ENCODE measurements around the gene ADAMTS16. TPM values are rescaled to one million over a fixed set of nuclear protein-coding genes. Genes with fewer than 3 reads are reported as not detected.

Gene ADAMTS16
- total RNA-seq, 2 experiments from 2014 or later: not detected

DNA sequence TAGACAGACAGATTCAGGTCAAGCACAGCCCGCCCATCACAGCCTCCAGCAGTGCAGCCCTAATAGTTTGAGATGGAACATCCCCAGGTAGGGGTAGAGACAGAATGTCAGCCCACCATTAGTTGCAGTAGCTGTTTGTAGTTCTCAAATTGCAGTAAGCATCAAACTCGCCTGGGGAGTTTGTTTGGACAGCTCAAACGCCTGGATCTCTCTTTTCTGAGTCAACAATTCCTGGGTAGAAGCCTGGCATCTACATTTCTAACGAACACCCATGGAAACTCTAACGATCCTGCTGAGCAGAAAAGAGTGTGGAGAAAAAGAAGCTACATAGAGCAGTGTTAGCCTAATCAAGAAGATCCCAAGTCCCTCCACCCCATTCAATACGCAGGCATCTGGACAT is 59.4 kb downstream of the ADAMTS16 start:
- Mint-ChIP-seq H3K9me3 (no peaks in the 10 kb centered on the region), H3K36me3 (no peaks in the 10 kb centered on the region), H3K27ac (no peak overlapping the region), H3K4me1 (ENCODE audit: low read depth) (no peaks in the 10 kb centered on the region), H3K4me3 (no peak overlapping the region), H3K27me3 (no peaks in the 10 kb centered on the region)
- no peak for DNase-seq
- intact Hi-C loops (cut with micrococcal nuclease): no loop called here
- POLR2A ChIA-PET: no interaction called here
- CTCF ChIA-PET: no interaction called here

DNA sequence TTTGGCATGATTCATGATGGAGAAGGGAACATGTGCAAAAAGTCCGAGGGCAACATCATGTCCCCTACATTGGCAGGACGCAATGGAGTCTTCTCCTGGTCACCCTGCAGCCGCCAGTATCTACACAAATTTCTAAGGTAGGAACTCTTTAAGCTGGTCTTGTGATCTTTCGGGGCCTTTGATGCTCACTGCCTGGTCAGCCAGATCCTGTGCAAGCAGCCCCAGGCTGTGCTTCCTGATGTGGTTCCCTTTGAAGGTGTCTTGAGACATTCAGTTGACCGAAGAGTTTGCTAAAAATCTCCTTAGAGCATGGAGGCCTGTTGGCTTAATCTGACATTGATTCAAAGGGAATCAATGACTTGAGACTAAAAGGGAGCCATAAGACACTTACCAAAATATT is 60.0 kb downstream of the ADAMTS16 start:
- no peaks in the 10 kb centered on the region for H3K4me1 Mint-ChIP-seq (ENCODE audit: low read depth)
- ChIA-PET POLR2A (no interaction called here), CTCF (no interaction called here)
- H3K27me3 Mint-ChIP-seq: no peaks in the 10 kb centered on the region
- no peaks in the 10 kb centered on the region for H3K9me3 Mint-ChIP-seq
- no peak overlapping the region for H3K4me3 Mint-ChIP-seq
- intact Hi-C loops (cut with micrococcal nuclease): no loop called here
- no peaks in the 10 kb centered on the region for H3K36me3 Mint-ChIP-seq
- no peak overlapping the region for H3K27ac Mint-ChIP-seq
- DNase-seq: no peak

GRCh38 chr5:5202321-5202720 is 62.2 kb downstream of the ADAMTS16 start:
- H3K4me3 Mint-ChIP-seq: no peak overlapping the region
- CTCF ChIA-PET: no interaction called here
- no peaks in the 10 kb centered on the region for H3K4me1 Mint-ChIP-seq (ENCODE audit: low read depth)

DNA sequence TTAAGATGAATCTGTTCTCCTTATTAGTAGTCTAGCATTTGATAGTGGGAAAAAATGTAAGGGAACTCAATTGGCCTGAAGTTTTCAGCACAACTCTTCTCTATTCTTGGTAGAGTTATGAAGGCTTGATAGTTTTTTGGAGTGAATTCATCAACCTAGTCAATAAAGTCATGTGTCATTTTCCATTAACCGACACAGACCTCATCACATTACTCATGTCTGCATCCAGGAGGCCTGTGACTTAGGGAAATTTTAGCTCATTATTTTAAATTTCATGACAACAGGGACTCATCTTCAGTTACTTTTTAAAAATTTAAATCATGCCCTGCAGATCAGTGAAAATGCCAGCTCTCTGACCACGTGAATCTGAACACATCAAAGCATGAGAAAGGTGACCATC is 63.3 kb downstream of the ADAMTS16 start:
- no peak overlapping the region for H3K4me3 Mint-ChIP-seq
- H3K9me3 Mint-ChIP-seq: no peaks in the 10 kb centered on the region
- intact Hi-C loops (cut with micrococcal nuclease): no loop called here
- ChIA-PET CTCF (no interaction called here), POLR2A (no interaction called here)
- no peak for DNase-seq
- H3K36me3 Mint-ChIP-seq: no peaks in the 10 kb centered on the region
- H3K27me3 Mint-ChIP-seq: no peaks in the 10 kb centered on the region
- no peak overlapping the region for H3K27ac Mint-ChIP-seq
- no peaks in the 10 kb centered on the region for H3K4me1 Mint-ChIP-seq (ENCODE audit: low read depth)

More at GRCh38 chr5:5202321-5202720, 62.2 kb downstream of the ADAMTS16 start:
- Mint-ChIP-seq H3K27ac (no peak overlapping the region), H3K36me3 (no peaks in the 10 kb centered on the region), H3K27me3 (no peaks in the 10 kb centered on the region), H3K9me3 (no peaks in the 10 kb centered on the region)
- POLR2A ChIA-PET: no interaction called here
- no peak for DNase-seq
- intact Hi-C loops (cut with micrococcal nuclease): no loop called here

DNA sequence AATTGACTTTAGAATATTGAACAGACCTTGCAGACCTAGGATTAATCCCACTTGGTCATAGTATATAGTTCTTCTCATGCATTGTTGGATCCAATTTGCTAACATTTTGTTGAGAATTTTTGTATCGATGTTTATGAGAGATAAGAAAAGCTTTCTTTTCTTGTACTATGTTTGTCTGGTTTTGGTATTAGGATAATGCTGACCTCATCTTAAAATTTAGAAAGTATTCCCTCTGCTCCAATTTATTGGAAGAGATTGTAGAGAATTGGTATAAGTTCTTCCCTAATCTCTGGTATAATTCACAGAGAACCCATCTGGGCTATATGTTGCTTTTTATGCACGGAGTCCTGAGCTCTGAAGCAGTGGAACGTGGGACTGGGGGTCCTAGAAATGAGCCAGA is 67.7 kb downstream of the ADAMTS16 start:
- Mint-ChIP-seq H3K27me3 (no peaks in the 10 kb centered on the region), H3K9me3 (no peaks in the 10 kb centered on the region), H3K36me3 (no peaks in the 10 kb centered on the region), H3K4me3 (no peak overlapping the region), H3K4me1 (ENCODE audit: low read depth) (no peaks in the 10 kb centered on the region), H3K27ac (no peak overlapping the region)
- intact Hi-C loops (cut with micrococcal nuclease): no loop called here
- no peak for DNase-seq
- ChIA-PET CTCF (no interaction called here), POLR2A (no interaction called here)

DNA sequence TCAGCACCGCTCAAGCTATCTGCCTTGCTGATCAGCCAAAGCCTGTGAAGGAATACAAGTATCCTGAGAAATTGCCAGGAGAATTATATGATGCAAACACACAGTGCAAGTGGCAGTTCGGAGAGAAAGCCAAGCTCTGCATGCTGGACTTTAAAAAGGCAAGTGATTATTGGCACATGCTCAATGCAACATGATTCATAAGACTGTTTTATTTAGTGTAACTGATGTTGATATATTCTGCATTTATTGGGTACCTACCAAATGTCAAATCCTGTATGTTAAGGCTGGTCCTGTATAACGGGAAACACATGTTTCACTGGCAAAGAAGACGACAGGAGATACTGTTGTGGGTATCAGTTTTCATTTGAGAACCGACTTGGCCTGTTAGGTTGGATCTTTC is 69.0 kb downstream of the ADAMTS16 start:
- H3K9me3 Mint-ChIP-seq: no peaks in the 10 kb centered on the region
- intact Hi-C loops (cut with micrococcal nuclease): no loop called here
- H3K4me3 Mint-ChIP-seq: no peak overlapping the region
- no peak overlapping the region for H3K27ac Mint-ChIP-seq
- ChIA-PET POLR2A (no interaction called here), CTCF (no interaction called here)
- no peaks in the 10 kb centered on the region for H3K4me1 Mint-ChIP-seq (ENCODE audit: low read depth)
- no peaks in the 10 kb centered on the region for H3K27me3 Mint-ChIP-seq
- DNase-seq: no peak
- no peaks in the 10 kb centered on the region for H3K36me3 Mint-ChIP-seq

DNA sequence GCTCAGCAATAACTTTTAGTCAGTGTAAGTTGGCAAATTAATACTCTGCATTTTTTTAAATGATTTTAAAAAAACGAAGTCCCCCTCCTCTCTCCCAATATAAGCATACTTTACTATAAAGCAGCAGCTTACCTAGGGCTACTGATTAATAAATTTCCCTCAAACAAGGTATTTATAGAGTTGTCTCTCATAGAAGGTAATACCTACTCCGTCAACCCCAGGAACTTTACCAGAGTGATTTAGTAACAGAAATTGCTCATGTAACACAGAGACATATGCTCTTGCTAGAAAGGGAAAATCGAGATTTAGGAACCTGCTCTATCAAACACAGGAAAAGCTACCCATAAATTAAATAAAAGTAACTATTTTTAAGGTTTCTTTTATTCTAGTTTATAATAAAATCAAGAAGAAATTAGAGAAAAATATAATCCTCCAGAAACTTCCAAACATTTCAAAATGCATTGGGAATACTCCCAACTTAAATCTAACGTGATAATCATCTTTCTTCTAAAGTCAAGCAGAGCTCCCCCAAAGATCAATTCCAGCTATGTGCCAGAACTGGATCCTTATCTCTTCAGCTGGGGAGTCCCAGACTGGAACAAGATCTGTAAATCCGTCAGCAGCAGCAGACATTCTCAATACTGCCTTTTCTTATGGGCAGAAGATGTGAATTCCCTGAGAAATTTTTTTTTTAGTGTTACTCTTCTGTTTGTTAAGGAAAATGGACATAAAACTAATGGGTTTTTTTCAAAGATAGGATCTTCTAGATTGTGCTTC is 69.6 kb downstream of the ADAMTS16 start:
- H3K27ac Mint-ChIP-seq: no peak overlapping the region
- H3K4me3 Mint-ChIP-seq: no peak overlapping the region
- H3K4me1 Mint-ChIP-seq (ENCODE audit: low read depth): no peaks in the 10 kb centered on the region
- ChIA-PET CTCF (no interaction called here), POLR2A (no interaction called here)
- intact Hi-C loops (cut with micrococcal nuclease): no loop called here
- no peaks in the 10 kb centered on the region for H3K27me3 Mint-ChIP-seq
- DNase-seq: no peak
- H3K9me3 Mint-ChIP-seq: no peaks in the 10 kb centered on the region
- H3K36me3 Mint-ChIP-seq: no peaks in the 10 kb centered on the region

- DNase-seq: no peak
- Mint-ChIP-seq H3K36me3 (no peaks in the 10 kb centered on the region), H3K27me3 (no peaks in the 10 kb centered on the region), H3K27ac (no peak overlapping the region), H3K4me1 (ENCODE audit: low read depth) (no peaks in the 10 kb centered on the region), H3K9me3 (peaks cover 2% of the 10 kb centered on the region), H3K4me3 (no peak overlapping the region)
- ChIA-PET POLR2A (no interaction called here), CTCF (no interaction called here)
- intact Hi-C loops (cut with micrococcal nuclease): no loop called here
These were observed 77.2 kb downstream of the ADAMTS16 start for GRCh38 chr5:5217371-5217770.

GRCh38 chr5:5218396-5218795 is 78.3 kb downstream of the ADAMTS16 start:
- H3K4me3 Mint-ChIP-seq: no peak overlapping the region

GRCh38 chr5:5219541-5219940 is 79.4 kb downstream of the ADAMTS16 start:
- no peak overlapping the region for H3K4me3 Mint-ChIP-seq
- intact Hi-C loops (cut with micrococcal nuclease): no loop called here
- ChIA-PET CTCF (no interaction called here), POLR2A (no interaction called here)
- H3K36me3 Mint-ChIP-seq: no peaks in the 10 kb centered on the region
- no peak overlapping the region for H3K27ac Mint-ChIP-seq
- H3K27me3 Mint-ChIP-seq: peaks cover 3% of the 10 kb centered on the region
- H3K4me1 Mint-ChIP-seq (ENCODE audit: low read depth): no peaks in the 10 kb centered on the region
- DNase-seq: no peak
- H3K9me3 Mint-ChIP-seq: peaks cover 2% of the 10 kb centered on the region

More at GRCh38 chr5:5218396-5218795, 78.3 kb downstream of the ADAMTS16 start:
- H3K9me3 Mint-ChIP-seq: peaks cover 2% of the 10 kb centered on the region
- no peaks in the 10 kb centered on the region for H3K36me3 Mint-ChIP-seq
- intact Hi-C loops (cut with micrococcal nuclease): no loop called here
- POLR2A ChIA-PET: no interaction called here
- no peak for DNase-seq
- peaks cover 3% of the 10 kb centered on the region for H3K27me3 Mint-ChIP-seq
- CTCF ChIA-PET: no interaction called here
- H3K27ac Mint-ChIP-seq: no peak overlapping the region
- no peaks in the 10 kb centered on the region for H3K4me1 Mint-ChIP-seq (ENCODE audit: low read depth)

GRCh38 chr5:5220901-5221631 is 80.9 kb downstream of the ADAMTS16 start:
- POLR2A ChIA-PET: no interaction called here
- CTCF ChIA-PET: no interaction called here
- H3K27ac Mint-ChIP-seq: no peak overlapping the region

GRCh38 chr5:5221724-5222123 is 81.6 kb downstream of the ADAMTS16 start:
- H3K4me3 Mint-ChIP-seq: no peak overlapping the region
- ChIA-PET POLR2A (no interaction called here), CTCF (no interaction called here)
- H3K27ac Mint-ChIP-seq: no peak overlapping the region
- H3K4me1 Mint-ChIP-seq (ENCODE audit: low read depth): no peaks in the 10 kb centered on the region
- peaks cover 2% of the 10 kb centered on the region for H3K9me3 Mint-ChIP-seq
- intact Hi-C loops (cut with micrococcal nuclease): no loop called here
- no peak for DNase-seq
- H3K36me3 Mint-ChIP-seq: no peaks in the 10 kb centered on the region
- peaks cover 3% of the 10 kb centered on the region for H3K27me3 Mint-ChIP-seq

More at GRCh38 chr5:5220901-5221631, 80.9 kb downstream of the ADAMTS16 start:
- Mint-ChIP-seq H3K9me3 (peaks cover 2% of the 10 kb centered on the region), H3K4me3 (no peak overlapping the region), H3K27me3 (peaks cover 3% of the 10 kb centered on the region), H3K36me3 (no peaks in the 10 kb centered on the region), H3K4me1 (ENCODE audit: low read depth) (no peaks in the 10 kb centered on the region)
- no peak for DNase-seq
- intact Hi-C loops (cut with micrococcal nuclease): no loop called here

GRCh38 chr5:5231576-5231975 is 91.4 kb downstream of the ADAMTS16 start:
- CTCF ChIA-PET: no interaction called here
- Mint-ChIP-seq H3K4me3 (no peak overlapping the region), H3K4me1 (ENCODE audit: low read depth) (no peaks in the 10 kb centered on the region), H3K27ac (no peak overlapping the region), H3K36me3 (no peaks in the 10 kb centered on the region), H3K9me3 (peaks cover 4% of the 10 kb centered on the region), H3K27me3 (no peaks in the 10 kb centered on the region)
- no peak for DNase-seq
- intact Hi-C loops (cut with micrococcal nuclease): no loop called here
- POLR2A ChIA-PET: no interaction called here

Measured in activated CD4-positive, alpha-beta memory T cell treated with anti-CD3 and anti-CD28 coated beads for 36 hours (primary cell).